Right ventricle myocardium superior (tissue), 1 donor: Measurements from ENCODE around the gene MGAM2. TPM values are rescaled to one million over a fixed set of nuclear protein-coding genes. Genes with fewer than 3 reads are reported as not detected.

Experiments
- ATAC-seq: fragments of 200-7000 bp; cut with Tn5 transposase; one replicate; pipeline ENCODE4 v1.9.1; 2020; ENCODE audit warnings: mild to moderate bottlenecking; ENCODE audit not compliant: poor library complexity
- DNase-seq: peaks from one replicate; pipeline ENCODE4 v3.0.0-alpha.2; 2020
- intact Hi-C: fragments of 100-400 bp; cut with DNase I; formaldehyde crosslinking; loops from one replicate; pipeline ENCODE4 v1.11.2; 2022
- total RNA-seq: library from RNA; stranded (reverse); fragmentation: NEBNext Ultra II Directional; extraction: Animal tissue kit (Norgen Biotek cat#: 25700); gene quantifications from one replicate; pipeline ENCODE4 v1.2.1, GENCODE V29; 2021
- donor health status: DM: no; HTN: yes; CAD: no; lungs with severe emphysema.

The MGAM2 gene
- total RNA-seq, 1 donor from 2014 or later: 0.11 TPM

DNA sequence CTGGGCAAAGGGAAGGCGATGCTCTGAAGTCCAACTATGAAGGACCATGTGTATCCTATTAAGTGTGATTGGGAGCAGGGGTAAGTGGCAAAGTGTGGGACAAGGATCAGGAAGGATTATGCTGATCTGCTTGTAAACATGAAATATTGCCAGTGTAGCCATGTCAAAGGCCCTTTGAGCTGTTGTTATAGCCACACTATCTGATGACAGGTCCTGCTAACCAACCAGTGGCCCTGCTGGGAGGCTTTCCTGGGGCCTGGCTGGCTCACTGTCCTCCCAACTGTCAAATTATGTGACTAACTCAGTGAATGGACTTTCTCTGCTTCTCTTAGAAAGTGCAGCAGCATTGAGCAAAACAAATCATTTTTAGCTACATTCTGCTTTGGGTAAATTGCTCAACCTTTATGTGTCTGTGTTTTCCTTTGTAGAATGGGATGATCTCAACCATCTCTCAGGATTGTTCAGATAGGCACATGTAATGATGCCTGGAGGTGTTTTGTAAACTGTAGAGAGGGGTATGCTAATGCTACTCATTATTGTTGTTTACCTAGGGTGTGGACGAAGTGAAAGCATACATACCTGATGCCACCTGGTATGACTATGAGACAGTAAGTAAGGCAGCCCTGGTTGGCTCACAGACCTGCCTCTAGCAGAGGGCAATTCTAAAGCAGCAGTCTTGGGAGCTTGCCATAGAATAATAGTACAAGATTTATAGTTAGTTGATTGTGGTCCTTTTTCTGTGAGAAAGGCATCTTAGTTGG lies 47.4 kb downstream of the MGAM2 start:
- intact Hi-C loops: no loop called here
- ATAC-seq (no peak), DNase-seq (no peak)

DNA sequence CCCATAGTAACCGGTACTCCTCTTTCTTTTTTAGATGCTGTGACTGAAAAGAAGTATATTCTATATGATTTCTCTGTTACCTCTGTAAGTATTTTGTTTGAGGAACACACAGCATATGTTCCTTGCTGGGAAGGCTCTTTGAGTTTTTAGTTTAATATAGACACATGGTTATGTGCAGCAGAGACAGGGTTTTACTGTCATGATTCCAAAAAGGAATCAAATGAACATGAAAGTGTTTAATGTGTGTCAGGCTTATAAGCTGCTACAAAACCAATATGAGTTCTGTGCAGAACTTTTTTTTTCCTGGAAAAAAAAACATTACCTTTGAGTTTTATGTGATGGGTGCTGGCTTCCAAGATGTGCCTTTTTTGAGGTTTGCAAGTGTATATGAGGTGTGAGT lies 50.4 kb downstream of the MGAM2 start:
- intact Hi-C loops: no loop called here

DNA sequence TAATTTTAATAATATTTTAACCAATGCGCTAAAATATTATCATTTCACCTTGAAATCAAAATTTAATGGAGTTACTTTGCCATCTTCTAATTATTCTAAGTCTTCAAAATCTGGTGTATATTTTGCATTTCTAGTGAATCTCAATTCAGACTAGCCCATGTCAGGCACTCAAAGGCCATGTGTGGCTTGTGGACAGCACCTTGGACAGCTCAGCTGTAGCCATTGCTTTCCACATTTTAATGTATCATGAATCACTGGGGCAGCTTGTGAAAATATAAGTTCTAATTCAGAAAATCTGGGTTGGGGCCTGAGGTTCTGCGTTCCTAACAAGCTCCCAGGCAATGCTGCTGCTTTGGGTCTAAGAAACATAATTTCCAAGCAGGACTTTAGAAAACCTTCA lies 57.2 kb downstream of the MGAM2 start:
- DNase-seq: no peak
- intact Hi-C loops: no loop called here
- ATAC-seq: no peak

More for the DNA sequence above, 50.4 kb downstream of the MGAM2 start:
- DNase-seq (no peak), ATAC-seq (no peak)

DNA sequence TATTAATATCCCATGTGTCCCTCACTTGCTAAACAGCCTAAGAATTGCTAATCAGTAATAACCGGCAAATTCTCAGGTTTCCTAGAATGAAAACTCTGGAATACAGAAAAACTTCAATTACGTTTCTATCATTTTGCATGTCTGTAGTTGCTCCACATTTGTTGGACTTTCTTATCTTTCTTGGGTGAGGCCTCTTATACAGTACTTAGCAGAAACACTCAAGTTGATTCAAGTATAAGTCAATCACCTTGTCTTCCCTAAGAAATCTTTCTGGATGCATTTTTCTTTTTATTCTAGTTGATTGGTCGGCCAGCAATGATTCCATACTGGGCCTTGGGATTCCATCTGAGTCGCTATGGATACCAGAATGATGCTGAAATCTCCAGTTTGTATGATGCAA lies 61.4 kb downstream of the MGAM2 start:
- no peak for DNase-seq
- intact Hi-C loops: no loop called here
- no peak for ATAC-seq

DNA sequence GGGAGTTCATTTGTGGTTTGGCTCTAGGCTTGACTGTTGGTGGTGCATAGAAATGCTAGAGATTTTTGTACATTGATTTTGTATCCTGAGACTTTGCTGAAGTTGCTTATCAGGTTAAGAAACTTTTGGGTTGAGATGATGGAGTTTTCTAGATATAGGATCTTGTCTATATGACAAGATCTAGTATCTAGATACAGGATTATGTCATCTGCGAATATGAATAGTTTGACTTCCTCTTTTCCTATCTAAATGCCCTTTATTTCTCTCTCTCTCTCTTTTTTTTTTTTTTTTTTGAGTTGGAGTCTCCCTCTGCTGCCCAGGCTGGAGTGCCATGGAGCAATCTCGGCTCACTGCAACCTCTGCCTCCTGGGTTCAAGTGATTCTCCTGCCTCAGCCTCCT lies 62.9 kb downstream of the MGAM2 start:
- ATAC-seq: no peak
- intact Hi-C loops: no loop called here
- DNase-seq: no peak

DNA sequence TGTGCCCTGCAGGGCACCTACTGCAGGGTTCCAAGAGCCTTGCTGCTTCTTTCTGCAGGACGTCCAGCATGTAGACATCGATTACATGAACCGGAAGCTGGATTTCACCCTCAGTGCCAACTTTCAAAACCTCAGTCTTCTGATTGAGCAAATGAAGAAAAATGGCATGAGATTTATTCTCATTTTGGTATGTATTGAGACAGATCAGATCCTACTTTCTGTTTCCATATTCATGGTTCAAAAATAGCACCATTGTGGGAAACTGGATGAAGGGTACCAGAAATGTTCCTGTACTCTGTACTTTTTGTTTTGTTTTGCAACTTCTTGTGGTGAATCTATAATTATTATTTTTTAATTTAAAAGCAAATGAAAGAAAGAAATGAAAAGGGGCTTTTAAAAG lies 64.1 kb downstream of the MGAM2 start:
- ATAC-seq (no peak), DNase-seq (no peak)
- intact Hi-C loops: no loop called here

DNA sequence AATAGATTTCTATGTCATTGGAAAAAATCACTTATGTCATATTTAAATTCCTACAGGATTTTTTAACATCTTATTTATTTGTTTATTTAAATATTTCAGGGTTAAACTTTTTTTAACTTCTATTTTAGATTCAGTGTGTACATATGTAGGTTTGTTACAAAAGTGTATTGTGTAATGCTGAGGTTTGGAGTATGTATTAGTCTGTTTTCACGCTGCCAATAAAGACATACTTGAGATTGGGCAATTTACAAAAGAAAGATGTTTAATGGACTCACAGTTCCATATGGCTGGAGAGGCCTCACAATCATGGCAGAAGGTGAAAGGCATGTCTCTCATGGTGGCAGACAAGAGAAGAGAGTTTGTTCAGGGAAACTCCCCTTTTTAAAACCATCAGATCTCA lies 65.4 kb downstream of the MGAM2 start:
- ATAC-seq (no peak), DNase-seq (no peak)
- intact Hi-C loops: no loop called here

DNA sequence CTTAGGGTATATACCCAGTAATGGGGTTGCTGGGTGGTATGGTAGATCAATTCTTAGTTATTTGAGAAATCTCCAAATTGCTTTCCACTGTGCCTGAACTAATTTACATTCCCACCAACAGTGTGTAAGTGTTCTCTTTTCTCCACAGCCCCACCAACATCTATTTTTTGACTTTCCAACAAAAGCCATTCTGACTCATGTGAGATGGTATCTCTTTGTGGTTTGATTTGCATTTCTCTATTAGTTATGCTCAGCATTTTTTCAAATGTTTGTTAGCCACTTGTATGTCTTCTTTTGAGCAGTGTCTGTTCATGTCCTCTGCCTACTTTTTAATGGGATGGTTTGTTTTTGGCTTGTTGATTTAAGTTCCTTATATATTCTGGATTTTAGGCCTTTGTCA lies 66.4 kb downstream of the MGAM2 start:
- DNase-seq (no peak), ATAC-seq (no peak)
- intact Hi-C loops: no loop called here

DNA sequence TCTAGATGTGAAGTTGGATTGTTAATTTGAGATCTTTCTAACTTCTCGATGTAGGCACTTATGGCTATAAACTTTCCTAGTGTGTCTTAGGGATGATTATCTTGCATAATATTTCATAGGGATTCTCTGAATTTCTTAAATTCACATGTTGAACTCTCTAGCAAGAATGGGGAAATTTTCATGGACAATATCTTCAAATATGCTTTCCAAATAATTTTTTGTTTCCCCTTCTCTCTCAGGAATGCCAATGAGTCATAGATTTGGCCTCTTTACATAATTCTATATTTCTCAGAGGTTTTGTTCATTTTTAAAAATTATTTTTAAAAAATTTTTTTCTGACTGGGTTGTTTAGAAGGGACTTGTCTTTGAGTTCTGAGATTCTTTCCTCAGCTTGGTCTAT lies 68.9 kb downstream of the MGAM2 start:
- ATAC-seq (no peak), DNase-seq (no peak)
- intact Hi-C loops: no loop called here

DNA sequence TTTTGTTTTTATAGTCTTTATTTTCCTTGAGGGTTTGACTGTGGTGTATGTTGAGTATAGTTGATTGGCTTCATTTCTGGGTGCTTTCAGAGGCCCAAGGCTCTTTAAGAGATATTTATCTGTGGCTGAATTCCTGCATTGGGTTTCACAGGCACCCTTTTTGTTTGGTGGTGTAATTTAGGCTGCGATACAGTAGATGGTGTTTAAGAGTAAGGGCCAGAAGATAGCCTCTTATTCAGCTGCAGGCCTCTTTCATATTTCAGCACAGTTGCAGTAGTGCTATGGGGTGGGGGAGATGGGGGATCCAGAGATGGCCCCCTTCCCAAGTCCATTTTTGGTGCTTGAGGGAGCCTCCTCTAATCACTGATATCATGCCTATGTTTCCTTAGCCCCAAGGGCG lies 69.7 kb downstream of the MGAM2 start:
- intact Hi-C loops: no loop called here
- DNase-seq (no peak), ATAC-seq (no peak)

DNA sequence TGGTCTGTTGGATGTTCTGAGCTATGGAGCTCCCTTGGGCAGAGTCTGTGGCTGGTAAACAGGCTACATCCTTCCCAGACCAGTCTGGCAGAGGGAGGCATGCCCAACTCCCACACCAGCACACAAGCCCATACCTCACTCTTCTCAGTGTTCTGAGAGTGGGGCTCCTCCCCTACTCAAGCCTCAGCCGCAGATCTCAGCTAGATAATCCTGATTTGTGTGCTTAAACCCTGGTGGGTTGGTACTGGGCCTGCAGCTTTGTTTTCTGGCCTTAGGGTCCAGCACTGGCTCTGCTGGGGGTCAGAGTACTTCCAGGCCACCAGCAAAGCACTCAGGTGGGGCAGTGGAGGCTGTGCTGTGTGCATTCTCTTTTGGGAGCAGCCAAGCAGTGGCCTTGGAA lies 70.4 kb downstream of the MGAM2 start:
- ATAC-seq: no peak
- no peak for DNase-seq
- intact Hi-C loops: no loop called here

DNA sequence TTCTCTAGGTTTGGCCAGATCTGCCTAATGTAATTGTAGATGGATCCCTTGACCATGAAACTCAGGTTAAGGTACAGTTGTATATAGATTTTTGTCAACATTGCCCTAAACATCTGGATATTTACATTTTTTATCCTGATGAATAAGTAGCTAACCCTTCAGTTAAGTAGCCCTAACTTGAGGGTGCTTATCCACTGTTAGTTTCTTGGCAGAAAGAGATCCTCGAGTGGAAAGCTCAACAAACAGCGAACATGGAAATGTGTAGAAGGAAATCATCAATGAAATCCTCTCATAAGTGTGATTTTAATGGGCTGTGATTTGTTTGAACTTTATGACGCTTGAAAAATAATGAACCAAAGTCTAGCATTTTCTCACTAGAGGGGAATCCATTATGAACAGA lies 73.6 kb downstream of the MGAM2 start:
- intact Hi-C loops: no loop called here
- DNase-seq: no peak
- ATAC-seq: no peak

DNA sequence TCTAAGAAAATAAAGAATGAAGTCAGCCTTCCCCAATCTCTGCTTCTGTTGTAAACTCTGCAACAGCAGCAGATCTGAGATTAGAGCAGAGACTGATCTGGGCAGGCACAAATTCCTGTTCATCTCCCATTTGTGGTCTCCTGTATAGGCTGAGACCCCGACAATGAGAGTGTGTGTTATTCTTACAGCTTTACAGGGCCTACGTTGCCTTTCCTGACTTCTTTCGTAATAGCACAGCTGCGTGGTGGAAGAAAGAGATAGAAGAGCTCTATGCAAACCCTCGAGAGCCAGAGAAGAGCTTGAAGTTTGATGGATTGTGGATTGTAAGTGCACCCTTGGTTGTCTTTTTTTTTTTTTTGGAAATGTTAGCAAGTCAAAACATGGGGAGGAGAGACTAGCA lies 74.3 kb downstream of the MGAM2 start:
- ATAC-seq (no peak), DNase-seq (no peak)
- intact Hi-C loops: no loop called here

DNA sequence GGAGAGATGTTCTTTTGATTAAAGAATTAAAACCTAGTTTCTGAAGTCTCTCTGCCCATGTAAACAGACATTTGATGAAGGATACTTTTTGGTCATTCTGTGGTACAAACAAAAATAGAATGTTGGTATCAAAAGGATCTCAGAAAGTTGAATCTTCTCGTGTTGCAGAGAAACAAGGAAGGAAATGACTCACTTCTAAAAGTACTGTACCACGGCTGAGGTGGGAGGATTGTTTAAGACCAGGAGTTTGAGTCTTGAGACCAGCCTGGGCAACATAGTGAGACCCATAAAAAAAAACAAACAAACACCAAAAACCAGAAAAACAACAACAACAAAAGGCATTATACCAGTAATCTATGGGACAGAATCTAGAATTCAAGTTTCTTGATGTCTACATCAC lies 76.6 kb downstream of the MGAM2 start:
- ATAC-seq: no peak
- intact Hi-C loops: no loop called here
- DNase-seq: no peak

DNA sequence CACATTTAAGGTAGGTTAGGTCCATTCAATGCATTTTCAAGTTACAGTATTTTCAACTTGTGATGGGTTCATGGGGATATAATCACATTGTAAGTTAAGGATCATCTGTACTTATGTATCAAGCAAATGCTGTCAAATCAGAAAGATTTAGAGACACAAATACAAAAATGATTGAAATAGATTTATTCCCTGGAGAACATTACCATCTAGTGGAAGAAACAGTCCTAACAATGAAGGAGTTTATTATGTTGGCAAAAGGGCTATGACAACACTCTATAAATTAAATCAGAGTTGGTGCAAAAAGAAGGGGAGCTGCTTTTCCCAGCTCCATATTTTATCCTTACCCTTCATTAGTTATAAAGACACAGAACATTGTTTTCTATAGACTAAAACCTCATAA lies 77.3 kb downstream of the MGAM2 start:
- intact Hi-C loops: no loop called here
- DNase-seq (no peak), ATAC-seq (no peak)

DNA sequence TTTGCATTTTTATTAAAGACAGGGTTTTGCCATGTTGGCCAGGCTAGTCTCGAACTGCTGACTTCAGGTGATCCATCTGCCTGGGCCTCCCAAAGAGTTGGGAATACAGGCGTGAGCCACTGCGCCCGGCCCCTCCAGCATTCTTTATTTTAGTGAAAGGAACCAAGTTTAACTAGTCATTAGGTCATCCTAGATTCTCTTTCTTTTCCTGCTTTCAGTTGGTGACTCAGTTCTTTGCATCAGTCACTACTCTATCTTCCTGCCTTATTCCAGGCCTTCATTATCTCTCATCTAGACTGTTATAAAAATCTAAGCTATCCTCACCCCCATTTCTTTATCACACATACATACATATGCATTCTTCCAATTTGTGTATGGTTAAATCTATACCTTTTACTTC lies 82.7 kb downstream of the MGAM2 start:
- no peak for ATAC-seq
- no peak for DNase-seq
- intact Hi-C loops: no loop called here

DNA sequence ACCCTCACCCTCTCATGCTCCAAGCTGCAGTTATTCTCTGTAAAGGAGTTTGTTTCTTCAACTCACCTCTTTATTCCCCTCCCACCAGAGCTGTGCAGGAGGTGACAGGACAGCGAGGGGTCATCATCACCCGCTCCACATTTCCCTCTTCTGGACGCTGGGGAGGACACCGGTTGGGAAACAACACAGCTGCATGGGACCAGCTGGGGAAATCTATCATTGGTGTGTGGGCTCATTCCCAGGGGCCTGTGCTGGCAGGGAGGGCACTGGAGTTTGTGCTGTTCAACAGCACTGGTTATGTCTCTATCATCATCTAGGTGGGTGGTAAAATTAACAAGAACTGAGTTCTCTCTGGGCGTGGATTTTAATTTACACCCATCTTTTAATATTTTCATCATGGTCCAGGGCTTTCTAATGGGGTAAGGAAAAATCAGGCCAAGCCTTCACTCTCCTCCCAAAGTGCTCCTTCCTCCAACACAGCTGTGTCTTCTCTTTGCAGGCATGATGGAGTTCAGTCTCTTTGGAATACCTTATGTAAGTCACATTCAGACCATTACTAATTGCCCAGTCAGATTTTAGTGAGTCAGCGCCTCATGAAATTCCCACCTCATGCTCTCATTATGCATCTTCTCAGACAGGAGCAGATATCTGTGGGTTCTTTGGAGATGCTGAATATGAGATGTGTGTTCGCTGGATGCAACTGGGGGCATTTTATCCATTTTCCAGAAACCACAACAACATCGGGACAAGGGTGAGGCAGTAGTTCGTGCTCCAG lies 84.7 kb downstream of the MGAM2 start:
- intact Hi-C loops: no loop called here
- no peak for ATAC-seq
- DNase-seq: no peak

DNA sequence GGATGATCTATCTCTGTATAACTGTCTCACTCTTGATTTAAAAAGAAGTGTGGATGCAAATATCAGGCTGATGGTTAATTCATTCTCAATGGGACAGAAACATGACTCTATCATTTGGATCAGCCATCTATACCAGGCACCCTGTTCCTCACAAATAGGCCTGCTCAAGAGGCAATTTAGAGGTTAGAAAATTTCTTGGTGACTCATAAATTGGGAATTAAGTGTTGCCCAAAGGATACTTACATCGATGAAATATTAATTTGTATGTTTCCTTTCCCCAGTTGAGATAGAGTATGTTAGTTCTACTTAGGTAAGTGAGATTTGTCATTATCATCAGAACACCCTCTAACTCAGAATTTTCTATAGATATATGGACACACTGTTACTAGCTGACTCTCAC lies 88.7 kb downstream of the MGAM2 start:
- intact Hi-C loops: no loop called here
- DNase-seq (no peak), ATAC-seq (no peak)

DNA sequence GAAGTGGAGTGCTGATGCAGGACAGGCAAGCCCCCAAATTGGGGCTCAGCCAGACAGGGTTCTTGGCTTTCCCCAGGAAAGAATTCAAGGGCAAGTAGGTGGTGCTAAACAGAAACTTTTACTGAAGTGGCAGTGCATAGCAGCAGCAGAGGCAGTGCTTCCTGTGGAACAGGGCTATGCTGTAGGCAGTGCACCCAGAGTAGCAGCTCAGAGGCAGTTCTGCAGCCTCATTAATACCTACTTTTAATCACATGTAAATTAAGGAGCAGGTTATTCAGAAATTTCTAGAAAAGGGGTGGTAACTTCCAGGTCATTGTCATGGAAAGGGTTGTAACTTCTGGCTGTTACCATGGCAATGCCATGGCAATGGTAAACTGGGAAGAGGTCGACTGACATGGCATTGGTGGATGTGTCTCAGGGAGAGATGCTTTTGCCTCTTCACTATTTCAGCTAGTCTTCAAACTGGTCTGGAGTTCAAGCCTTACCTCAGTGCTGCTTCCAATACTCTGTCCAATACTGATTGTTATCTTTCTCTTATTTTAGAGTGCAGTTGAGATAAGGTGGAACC lies 117.1 kb downstream of the MGAM2 start:
- DNase-seq (no peak), ATAC-seq (no peak)
- intact Hi-C loops: no loop called here

DNA sequence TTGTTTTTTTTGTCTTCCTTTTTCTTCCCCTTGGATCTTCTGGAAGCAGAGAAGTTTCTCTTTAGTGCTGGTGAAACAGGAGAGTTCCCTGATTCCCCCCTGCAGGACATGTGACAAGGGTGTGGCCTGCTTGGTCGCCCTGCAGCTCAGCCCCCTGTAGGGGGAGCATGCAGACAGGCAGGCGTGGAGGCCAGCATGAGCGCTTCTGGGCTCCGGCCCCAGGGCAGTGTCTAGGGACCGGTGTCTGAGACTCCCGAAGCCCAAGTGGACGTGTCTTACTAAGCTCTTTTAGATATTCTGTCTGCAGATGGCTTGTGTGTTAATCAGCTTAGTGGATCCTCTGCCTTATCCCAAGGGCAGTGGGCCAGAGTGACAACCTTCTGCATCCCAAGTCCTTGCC lies 120.2 kb downstream of the MGAM2 start:
- DNase-seq (no peak), ATAC-seq (no peak)
- intact Hi-C loops: no loop called here
